A673 (cell line): ENCODE results near the gene ADGRL1. TPM values are rescaled to one million over a fixed set of nuclear protein-coding genes. Genes with fewer than 3 reads are reported as not detected.
"Not testable (repeated sequence)": the region's sequence is repeated elsewhere in the genome, so short reads cannot be mapped to it uniquely, and the experiment has no call there.

Source experiments
- BruUV-seq: library from RNA; stranded (reverse); fragments of 400-500 nt; replicated peaks from 2 replicates; lab custom pipeline; 2021; lab: Mats Ljungman, UMichigan
- CTCF ChIA-PET: fragments of 300-600 bp; sonication (Branson Sonifier 250); formaldehyde crosslinking; loops from one replicate; lab custom pipeline; 2022; ENCODE audit warnings: antibody characterized with exemption; lab: Charles Lee
- POLR2A ChIA-PET: fragments of 300-600 bp; sonication (Branson Sonifier 250); formaldehyde crosslinking; loops from one replicate; lab custom pipeline; 2022; ENCODE audit warnings: antibody characterized with exemption; ENCODE audit not compliant: low non-redundant PET; lab: Charles Lee
- DNase-seq: peaks from one replicate; pipeline ENCODE4 v3.0.0-alpha.2; 2015; ENCODE audit warnings: low spot score
- H3K27ac ChIP-seq: fragments of 200-600 bp; sonication (generic); 2 replicates; pipeline ENCODE4 v1.5.1; 2016; ENCODE audit warnings: mixed run types, low read depth, mild to moderate bottlenecking, mixed read lengths, antibody characterized with exemption, low read length; ENCODE audit not compliant: poor library complexity, severe bottlenecking
- H3K27me3 ChIP-seq: fragments of 200-600 bp; sonication (generic); replicated peaks from 2 replicates; pipeline ENCODE4 v1.6.1; 2017; ENCODE audit warnings: mixed run types, low read depth, mild to moderate bottlenecking, mixed read lengths, antibody characterized with exemption, low read length; ENCODE audit not compliant: insufficient read depth, poor library complexity
- H3K36me3 ChIP-seq: fragments of 200-600 bp; sonication (generic); 2 replicates; pipeline ENCODE4 v1.6.1; 2016; ENCODE audit warnings: mixed run types, mild to moderate bottlenecking, mixed read lengths, antibody characterized with exemption, low read length; ENCODE audit not compliant: insufficient read depth, poor library complexity, severe bottlenecking
- H3K4me1 ChIP-seq: fragments of 200-600 bp; sonication (generic); 2 replicates; pipeline ENCODE4 v1.6.1; 2017; ENCODE audit warnings: mixed run types, mild to moderate bottlenecking, mixed read lengths, antibody characterized with exemption, low read length; ENCODE audit not compliant: insufficient read depth, poor library complexity, severe bottlenecking
- H3K4me3 ChIP-seq: fragments of 200-600 bp; sonication (generic); 2 replicates; pipeline ENCODE4 v1.5.1; 2016; ENCODE audit warnings: low read depth, mixed run types, mild to moderate bottlenecking, mixed read lengths, low read length; ENCODE audit not compliant: poor library complexity, severe bottlenecking
- H3K9me3 ChIP-seq: fragments of 200-600 bp; sonication (generic); 2 replicates; pipeline ENCODE4 v1.6.1; 2016; ENCODE audit warnings: mixed run types, low read depth, mild to moderate bottlenecking, mixed read lengths, antibody characterized with exemption, low read length; ENCODE audit not compliant: poor library complexity, severe bottlenecking
- CTCF ChIP-seq: fragments of 300-800, 200-600 bp; sonication (generic); conservative IDR thresholded peaks from 2 replicates; pipeline ENCODE4 v1.5.1; 2017; ENCODE audit warnings: low read depth, mild to moderate bottlenecking, antibody characterized with exemption, low read length, moderate library complexity, mixed read lengths
- EZH2 ChIP-seq: fragments of 200-600 bp; sonication (generic); IDR thresholded peaks from 2 replicates; pipeline ENCODE4 v1.6.1; 2017; ENCODE audit warnings: borderline replicate concordance, low read depth, mild to moderate bottlenecking, mixed read lengths, antibody characterized with exemption, low read length; ENCODE audit not compliant: poor library complexity, severe bottlenecking
- intact Hi-C: fragments of 100-400 bp; cut with micrococcal nuclease; formaldehyde crosslinking; loops from one replicate; pipeline ENCODE4 v1.10.0; 2022; ENCODE audit not compliant: unreplicated experiment
- total RNA-seq: library from RNA; stranded (reverse); gene quantifications from 2 replicates; pipeline ENCODE4 v1.2.3, GENCODE V29; 2021

Gene ADGRL1
- total RNA-seq, 1 experiment from 2014 or later = 66.1 TPM

- POLR2A ChIA-PET, BruUV-seq, H3K27ac ChIP-seq, H3K36me3 ChIP-seq, intact Hi-C loops, H3K27me3 ChIP-seq, H3K4me3 ChIP-seq, H3K9me3 ChIP-seq, H3K4me1 ChIP-seq: not testable (repeated sequence)
- DNase-seq = peak; percentile 59
- peak; percentile 70 for TF ChIP-seq CTCF
- CTCF ChIA-PET = interaction anchor here (0.6 to 1.5 kb wide), 4 partner anchors 18 to 206 kb away, joined by 4 to 14 read pairs (median 5); no protein-coding TSS in a partner anchor
These were observed 5.7 kb downstream of the ADGRL1 start for GRCh38 chr19:14200147-14200841.

GRCh38 chr19:14198384-14199376 is 7.3 kb downstream of the ADGRL1 start:
- Histone ChIP-seq H3K9me3 (no peaks in the 10 kb centered on the region), H3K36me3 (no peaks in the 10 kb centered on the region), H3K27me3 (no peaks in the 10 kb centered on the region), H3K4me1 (peaks cover 1% of the 10 kb centered on the region), H3K4me3 (no peak overlapping the region), H3K27ac (no peak overlapping the region)
- no TSS peak for BruUV-seq
- peak; percentile 42 for DNase-seq
- ChIA-PET POLR2A (no interaction called here), CTCF (interaction anchor here (0.6 to 0.7 kb wide), 4 partner anchors 18 to 198 kb away, joined by 3 to 5 read pairs (median 3); no protein-coding TSS in a partner anchor)
- TF ChIP-seq CTCF (peak; percentile 32; the same call in 1 of the 2 replicates), EZH2 (no peak)
- intact Hi-C loops = loop anchor here (5.0 kb wide), 1 partner anchor 149 kb away; no protein-coding TSS in a partner anchor

- H3K27me3 ChIP-seq = no peaks in the 10 kb centered on the region
- H3K4me3 ChIP-seq = no peak overlapping the region
- no peak for TF ChIP-seq EZH2
- no peaks in the 10 kb centered on the region for H3K4me1 ChIP-seq
- intact Hi-C loops = loop anchor here (5.0 kb wide), 1 partner anchor 149 kb away; no protein-coding TSS in a partner anchor
- no peak overlapping the region for H3K27ac ChIP-seq
- H3K9me3 ChIP-seq = no peaks in the 10 kb centered on the region
- no peak for DNase-seq
- BruUV-seq = no TSS peak
- no peaks in the 10 kb centered on the region for H3K36me3 ChIP-seq
- ChIA-PET POLR2A (no interaction called here), CTCF (interaction anchor here (0.6 kb wide), 1 partner anchor 149 kb away, joined by 3 read pairs; no protein-coding TSS in a partner anchor)
These were observed 8.1 kb downstream of the ADGRL1 start for GRCh38 chr19:14197882-14198281.

- CTCF ChIA-PET = not testable (repeated sequence)
These were observed 8.7 kb downstream of the ADGRL1 start for GRCh38 chr19:14197288-14197687.

More at GRCh38 chr19:14197288-14197687, 8.7 kb downstream of the ADGRL1 start:
- H3K9me3 ChIP-seq, H3K27ac ChIP-seq, H3K4me1 ChIP-seq, H3K36me3 ChIP-seq, DNase-seq, H3K27me3 ChIP-seq, POLR2A ChIA-PET, BruUV-seq, H3K4me3 ChIP-seq: not testable (repeated sequence)
- intact Hi-C loops = loop anchor here (5.0 kb wide), 1 partner anchor 150 kb away; no protein-coding TSS in a partner anchor
